Colonic mucosa (tissue), 4 donors: ENCODE measurements around the gene EXT2. TPM values are rescaled to one million over a fixed set of nuclear protein-coding genes. Genes with fewer than 3 reads are reported as not detected.

ENCODE experiments used
- DNase-seq: peaks from one replicate; pipeline ENCODE4 v3.0.0-alpha.2; 2020
- H3K27ac ChIP-seq: fragments of 200-600 bp; one replicate; pipeline ENCODE4 v1.8.0; 2021
- H3K27me3 ChIP-seq: fragments of 200-600 bp; one replicate; pipeline ENCODE4 v1.8.0; 2021
- H3K36me3 ChIP-seq: fragments of 200-600 bp; one replicate; pipeline ENCODE4 v1.8.0; 2021
- H3K4me1 ChIP-seq: fragments of 200-600 bp; one replicate; pipeline ENCODE4 v1.8.0; 2021; ENCODE audit warnings: mild to moderate bottlenecking
- H3K4me3 ChIP-seq: fragments of 200-600 bp; one replicate; pipeline ENCODE4 v1.8.0; 2021
- H3K9ac ChIP-seq, 2 donors: one replicate each; pipeline ENCODE4 v1.7.0; 2013; ENCODE audit warnings: control low read depth in 2 of 2, low read depth in 2 of 2, low read length in 2 of 2
- H3K9me3 ChIP-seq: fragments of 200-600 bp; one replicate; pipeline ENCODE4 v1.8.0; 2021
- intact Hi-C: fragments of 100-400 bp; cut with DNase I; formaldehyde crosslinking; loops from one replicate; pipeline ENCODE4 v1.14.1; 2022
- total RNA-seq, 2 donors: library from RNA; stranded (reverse); fragmentation: NEBNext Ultra II Directional in 1 of 2; extraction: Animal tissue kit (Norgen Biotek cat#: 25700) in 1 of 2; gene quantifications; one replicate each; pipeline ENCODE4 v1.2.1, GENCODE V29; 2021
- TF ChIP-seq, protein P1 (sequence below): fragments of 200-600 bp; IDR thresholded peaks from one replicate; pipeline ENCODE4 v1.8.0; 2022; ENCODE audit warnings: antibody characterized with exemption, mild to moderate bottlenecking
- donor health status: healthy.
- donor health status: DM: no; HTN: no; CAD: no.
- donor health status: DM: no; HTN: no; CAD: no.

EXT2 gene
- total RNA-seq, 2 donors from 2014 or later, result 53.2 to 54.7 TPM

GRCh38 chr11:44128729-44129128 lies 33.3 kb downstream of the EXT2 start:
- Histone ChIP-seq H3K4me3 (no peak overlapping the region), H3K27me3 (no peaks in the 10 kb centered on the region), H3K27ac (no peak overlapping the region), H3K36me3 (no peaks in the 10 kb centered on the region), H3K4me1 (no peaks in the 10 kb centered on the region), H3K9ac (no peak overlapping the region), H3K9me3 (no peaks in the 10 kb centered on the region)
- intact Hi-C loops, result no loop called here
- DNase-seq, result no peak
- TF ChIP-seq, protein P1, sequence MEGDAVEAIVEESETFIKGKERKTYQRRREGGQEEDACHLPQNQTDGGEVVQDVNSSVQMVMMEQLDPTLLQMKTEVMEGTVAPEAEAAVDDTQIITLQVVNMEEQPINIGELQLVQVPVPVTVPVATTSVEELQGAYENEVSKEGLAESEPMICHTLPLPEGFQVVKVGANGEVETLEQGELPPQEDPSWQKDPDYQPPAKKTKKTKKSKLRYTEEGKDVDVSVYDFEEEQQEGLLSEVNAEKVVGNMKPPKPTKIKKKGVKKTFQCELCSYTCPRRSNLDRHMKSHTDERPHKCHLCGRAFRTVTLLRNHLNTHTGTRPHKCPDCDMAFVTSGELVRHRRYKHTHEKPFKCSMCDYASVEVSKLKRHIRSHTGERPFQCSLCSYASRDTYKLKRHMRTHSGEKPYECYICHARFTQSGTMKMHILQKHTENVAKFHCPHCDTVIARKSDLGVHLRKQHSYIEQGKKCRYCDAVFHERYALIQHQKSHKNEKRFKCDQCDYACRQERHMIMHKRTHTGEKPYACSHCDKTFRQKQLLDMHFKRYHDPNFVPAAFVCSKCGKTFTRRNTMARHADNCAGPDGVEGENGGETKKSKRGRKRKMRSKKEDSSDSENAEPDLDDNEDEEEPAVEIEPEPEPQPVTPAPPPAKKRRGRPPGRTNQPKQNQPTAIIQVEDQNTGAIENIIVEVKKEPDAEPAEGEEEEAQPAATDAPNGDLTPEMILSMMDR, result no peak

- Histone ChIP-seq H3K9me3 (no peaks in the 10 kb centered on the region), H3K4me1 (no peaks in the 10 kb centered on the region), H3K9ac (no peak overlapping the region), H3K4me3 (no peak overlapping the region), H3K36me3 (no peaks in the 10 kb centered on the region), H3K27ac (no peak overlapping the region), H3K27me3 (no peaks in the 10 kb centered on the region)
- no peak for DNase-seq
- intact Hi-C loops, result no loop called here
- TF ChIP-seq, protein P1, result no peak
Observed at GRCh38 chr11:44130751-44131150, 35.3 kb downstream of the EXT2 start.

DNA sequence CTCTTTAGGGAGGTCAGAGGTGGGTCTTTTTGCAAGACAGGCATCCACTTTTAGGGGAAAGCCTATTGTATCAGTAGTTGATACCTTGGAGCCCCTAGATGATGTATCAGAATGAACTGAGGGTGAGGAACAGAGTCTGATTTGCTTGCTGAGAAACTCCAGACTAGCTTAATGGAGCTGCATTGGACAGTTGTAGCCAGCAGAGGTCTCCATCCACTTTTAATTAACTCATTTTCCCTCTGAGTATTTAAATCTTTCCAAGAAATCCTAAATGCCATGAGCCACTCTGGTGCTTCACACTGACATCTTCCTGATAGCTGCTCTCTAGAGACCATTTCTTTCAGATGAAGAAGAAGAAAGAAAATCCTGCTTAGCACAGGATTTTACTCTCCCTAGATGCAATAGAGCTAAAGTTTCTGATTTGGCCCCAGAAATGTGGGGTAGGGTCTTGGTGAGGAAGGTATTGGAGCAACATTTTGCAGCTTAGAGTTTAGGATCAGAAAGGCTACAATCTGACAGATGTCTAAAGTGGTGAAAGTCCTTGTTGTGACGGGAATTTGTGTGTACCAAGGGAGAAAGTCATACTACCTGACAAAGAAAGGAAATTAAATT lies 38.0 kb downstream of the EXT2 start:
- no peak for DNase-seq
- Histone ChIP-seq H3K9ac (no peak overlapping the region), H3K4me3 (no peak overlapping the region), H3K36me3 (no peaks in the 10 kb centered on the region), H3K27me3 (no peaks in the 10 kb centered on the region), H3K9me3 (no peaks in the 10 kb centered on the region), H3K27ac (no peak overlapping the region), H3K4me1 (no peaks in the 10 kb centered on the region)
- TF ChIP-seq, protein P1, result peak; percentile 19
- intact Hi-C loops, result no loop called here

GRCh38 chr11:44134625-44135024 lies 39.1 kb downstream of the EXT2 start:
- TF ChIP-seq, protein P1, result no peak
- no peaks in the 10 kb centered on the region for H3K4me1 ChIP-seq
- no peak overlapping the region for H3K4me3 ChIP-seq
- DNase-seq, result no peak
- H3K27me3 ChIP-seq, result no peaks in the 10 kb centered on the region
- H3K27ac ChIP-seq, result no peak overlapping the region
- intact Hi-C loops, result no loop called here
- no peaks in the 10 kb centered on the region for H3K36me3 ChIP-seq
- no peaks in the 10 kb centered on the region for H3K9me3 ChIP-seq
- no peak overlapping the region for H3K9ac ChIP-seq

DNA sequence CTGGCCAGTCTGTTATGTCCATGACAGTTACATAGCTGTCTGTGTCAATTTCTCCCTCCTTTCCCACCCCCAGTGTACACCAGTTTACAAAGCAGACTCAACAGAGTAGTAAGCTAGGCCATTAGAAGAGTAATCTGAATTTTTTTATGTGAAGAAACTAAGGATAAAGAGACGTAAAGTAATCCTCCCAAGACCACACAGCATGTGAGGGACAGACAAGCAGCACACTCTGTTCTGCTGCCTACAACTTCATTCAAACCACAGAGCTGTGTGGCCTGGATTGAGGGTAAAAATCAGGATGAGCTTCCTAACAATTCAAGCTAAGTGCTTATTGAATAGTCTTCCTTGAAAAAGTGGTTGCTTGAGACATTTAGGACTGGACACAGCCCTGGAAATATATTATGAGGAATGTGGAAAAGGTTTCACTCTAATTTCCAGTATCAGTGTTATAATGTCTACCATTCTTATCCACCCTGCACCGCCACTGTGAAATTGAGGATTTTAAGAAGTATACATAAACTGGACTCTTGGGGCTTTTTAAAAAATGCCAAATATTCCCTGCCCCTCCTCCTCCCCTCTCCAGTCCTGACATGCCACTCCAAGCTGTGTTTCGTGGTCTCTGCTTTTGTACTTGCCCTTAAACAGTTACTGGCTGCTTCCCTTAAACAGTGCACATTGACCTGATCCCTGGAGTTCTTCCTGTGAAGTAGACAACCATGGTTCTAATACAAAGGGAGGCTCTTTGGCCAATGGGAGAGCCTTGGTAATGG lies 40.9 kb downstream of the EXT2 start:
- no peaks in the 10 kb centered on the region for H3K36me3 ChIP-seq
- DNase-seq, result no peak
- H3K27ac ChIP-seq, result no peak overlapping the region
- no peaks in the 10 kb centered on the region for H3K27me3 ChIP-seq
- H3K9ac ChIP-seq, result no peak overlapping the region
- TF ChIP-seq, protein P1, result no peak
- no peaks in the 10 kb centered on the region for H3K4me1 ChIP-seq
- intact Hi-C loops, result no loop called here
- no peaks in the 10 kb centered on the region for H3K9me3 ChIP-seq
- H3K4me3 ChIP-seq, result no peak overlapping the region
